HepG2 (cell line): ENCODE measurements around the gene FAM118B. TPM values are rescaled to one million over a fixed set of nuclear protein-coding genes. Genes with fewer than 3 reads are reported as not detected.
A peak's percentile ranks its signal among the peaks of the same experiment; 100 is the strongest.

Experiments used
- ARID4A ChIP-seq: sonication (generic); formaldehyde crosslinking; IDR thresholded peaks from 2 replicates; pipeline ENCODE4 v1.5.0; 2020; ENCODE audit warnings: mild to moderate bottlenecking, missing genetic modification reagents, borderline replicate concordance
- KDM2A ChIP-seq: sonication (generic); formaldehyde crosslinking; IDR thresholded peaks from 2 replicates; pipeline ENCODE4 v1.4.0; 2020; ENCODE audit warnings: low read depth, missing genetic modification reagents, borderline replicate concordance
- MEIS1 ChIP-seq: sonication (generic); formaldehyde crosslinking; IDR thresholded peaks from 2 replicates; pipeline ENCODE4 v1.9.0; 2021; ENCODE audit warnings: mild to moderate bottlenecking, missing genetic modification reagents, moderate library complexity, borderline replicate concordance
- PAXIP1 ChIP-seq: sonication (generic); formaldehyde crosslinking; conservative IDR thresholded peaks from 2 replicates; pipeline ENCODE4 v1.4.0; 2020; ENCODE audit warnings: mild to moderate bottlenecking, missing genetic modification reagents, moderate library complexity
- ZFY ChIP-seq: sonication (generic); formaldehyde crosslinking; IDR thresholded peaks from 2 replicates; pipeline ENCODE4 v1.4.0; 2020; ENCODE audit warnings: missing genetic modification reagents
- ZNF605 ChIP-seq: sonication (generic); formaldehyde crosslinking; IDR thresholded peaks from 2 replicates; pipeline ENCODE4 v1.8.0; 2022; ENCODE audit warnings: mild to moderate bottlenecking, missing genetic modification reagents
- polyA plus RNA-seq, 8 experiments: library from polyadenylated mRNA; depleted of rRNA in 3 of 8; stranded (reverse) in 7 of 8; unstranded in 1 of 8; fragments of >200 nt; fragmentation: Illumina TruSeq in 4 of 8; extraction: Trizol in 4 of 8; gene quantifications; 2 replicates each; pipeline versions ENCODE4 v1.2.1 to v1.2.3, GENCODE V29; 2011 to 2016; ENCODE audit warnings: low read depth in 4 of 8, missing spikeins in 1 of 8, mixed read lengths in 1 of 8; ENCODE audit not compliant: insufficient read depth in 1 of 8
- total RNA-seq, 5 experiments: library from RNA; depleted of rRNA; stranded (reverse); fragments of >200 nt; fragmentation: Illumina TruSeq; extraction: Trizol; gene quantifications; 2 replicates each; pipeline ENCODE4 v1.2.3, GENCODE V29; 2016; ENCODE audit warnings: low read depth in 1 of 5
- TF ChIP-seq, protein P1 (sequence below): sonication (generic); formaldehyde crosslinking; IDR thresholded peaks from 2 replicates; pipeline ENCODE4 v1.5.1; 2020; ENCODE audit warnings: mild to moderate bottlenecking, missing genetic modification reagents, borderline replicate concordance
- TF ChIP-seq, protein P2 (sequence below): sonication (generic); formaldehyde crosslinking; IDR thresholded peaks from 2 replicates; pipeline ENCODE4 v1.8.0; 2022; ENCODE audit warnings: mild to moderate bottlenecking, missing genetic modification reagents
- TF ChIP-seq, protein P3 (sequence below): IDR thresholded peaks from 2 replicates; pipeline ENCODE4 v1.6.1; 2012; ENCODE audit warnings: inconsistent platforms

Gene FAM118B
- total and polyA plus RNA-seq, 2 of the 13 experiments (the other 11 are each of a cell fraction or from before 2014, with no cell fraction given): 10.2 to 25.7 TPM

GRCh38 chr11:126189109-126189929, 22.3 kb upstream of the FAM118B start (continued):
- TF ChIP-seq, protein P1, sequence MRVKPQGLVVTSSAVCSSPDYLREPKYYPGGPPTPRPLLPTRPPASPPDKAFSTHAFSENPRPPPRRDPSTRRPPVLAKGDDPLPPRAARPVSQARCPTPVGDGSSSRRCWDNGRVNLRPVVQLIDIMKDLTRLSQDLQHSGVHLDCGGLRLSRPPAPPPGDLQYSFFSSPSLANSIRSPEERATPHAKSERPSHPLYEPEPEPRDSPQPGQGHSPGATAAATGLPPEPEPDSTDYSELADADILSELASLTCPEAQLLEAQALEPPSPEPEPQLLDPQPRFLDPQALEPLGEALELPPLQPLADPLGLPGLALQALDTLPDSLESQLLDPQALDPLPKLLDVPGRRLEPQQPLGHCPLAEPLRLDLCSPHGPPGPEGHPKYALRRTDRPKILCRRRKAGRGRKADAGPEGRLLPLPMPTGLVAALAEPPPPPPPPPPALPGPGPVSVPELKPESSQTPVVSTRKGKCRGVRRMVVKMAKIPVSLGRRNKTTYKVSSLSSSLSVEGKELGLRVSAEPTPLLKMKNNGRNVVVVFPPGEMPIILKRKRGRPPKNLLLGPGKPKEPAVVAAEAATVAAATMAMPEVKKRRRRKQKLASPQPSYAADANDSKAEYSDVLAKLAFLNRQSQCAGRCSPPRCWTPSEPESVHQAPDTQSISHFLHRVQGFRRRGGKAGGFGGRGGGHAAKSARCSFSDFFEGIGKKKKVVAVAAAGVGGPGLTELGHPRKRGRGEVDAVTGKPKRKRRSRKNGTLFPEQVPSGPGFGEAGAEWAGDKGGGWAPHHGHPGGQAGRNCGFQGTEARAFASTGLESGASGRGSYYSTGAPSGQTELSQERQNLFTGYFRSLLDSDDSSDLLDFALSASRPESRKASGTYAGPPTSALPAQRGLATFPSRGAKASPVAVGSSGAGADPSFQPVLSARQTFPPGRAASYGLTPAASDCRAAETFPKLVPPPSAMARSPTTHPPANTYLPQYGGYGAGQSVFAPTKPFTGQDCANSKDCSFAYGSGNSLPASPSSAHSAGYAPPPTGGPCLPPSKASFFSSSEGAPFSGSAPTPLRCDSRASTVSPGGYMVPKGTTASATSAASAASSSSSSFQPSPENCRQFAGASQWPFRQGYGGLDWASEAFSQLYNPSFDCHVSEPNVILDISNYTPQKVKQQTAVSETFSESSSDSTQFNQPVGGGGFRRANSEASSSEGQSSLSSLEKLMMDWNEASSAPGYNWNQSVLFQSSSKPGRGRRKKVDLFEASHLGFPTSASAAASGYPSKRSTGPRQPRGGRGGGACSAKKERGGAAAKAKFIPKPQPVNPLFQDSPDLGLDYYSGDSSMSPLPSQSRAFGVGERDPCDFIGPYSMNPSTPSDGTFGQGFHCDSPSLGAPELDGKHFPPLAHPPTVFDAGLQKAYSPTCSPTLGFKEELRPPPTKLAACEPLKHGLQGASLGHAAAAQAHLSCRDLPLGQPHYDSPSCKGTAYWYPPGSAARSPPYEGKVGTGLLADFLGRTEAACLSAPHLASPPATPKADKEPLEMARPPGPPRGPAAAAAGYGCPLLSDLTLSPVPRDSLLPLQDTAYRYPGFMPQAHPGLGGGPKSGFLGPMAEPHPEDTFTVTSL (CRISPR knock-in tag): peak; percentile 60; the same call in 1 of the 2 replicates
- peak; percentile 92 for TF ChIP-seq PAXIP1
- TF ChIP-seq, protein P2, sequence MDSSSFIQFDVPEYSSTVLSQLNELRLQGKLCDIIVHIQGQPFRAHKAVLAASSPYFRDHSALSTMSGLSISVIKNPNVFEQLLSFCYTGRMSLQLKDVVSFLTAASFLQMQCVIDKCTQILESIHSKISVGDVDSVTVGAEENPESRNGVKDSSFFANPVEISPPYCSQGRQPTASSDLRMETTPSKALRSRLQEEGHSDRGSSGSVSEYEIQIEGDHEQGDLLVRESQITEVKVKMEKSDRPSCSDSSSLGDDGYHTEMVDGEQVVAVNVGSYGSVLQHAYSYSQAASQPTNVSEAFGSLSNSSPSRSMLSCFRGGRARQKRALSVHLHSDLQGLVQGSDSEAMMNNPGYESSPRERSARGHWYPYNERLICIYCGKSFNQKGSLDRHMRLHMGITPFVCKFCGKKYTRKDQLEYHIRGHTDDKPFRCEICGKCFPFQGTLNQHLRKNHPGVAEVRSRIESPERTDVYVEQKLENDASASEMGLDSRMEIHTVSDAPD (CRISPR knock-in tag): peak; percentile 59; the same call in 1 of the 2 replicates
- TF ChIP-seq, protein P3, sequence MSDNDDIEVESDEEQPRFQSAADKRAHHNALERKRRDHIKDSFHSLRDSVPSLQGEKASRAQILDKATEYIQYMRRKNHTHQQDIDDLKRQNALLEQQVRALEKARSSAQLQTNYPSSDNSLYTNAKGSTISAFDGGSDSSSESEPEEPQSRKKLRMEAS: peak; percentile 80
- TF ChIP-seq KDM2A (CRISPR knock-in tag): 0 out of 2 replicates have a peak, but pooled peaks have one; percentile 47
- TF ChIP-seq ARID4A (CRISPR knock-in tag): peak; percentile 84
- TF ChIP-seq MEIS1 (CRISPR knock-in tag): peak; percentile 97; the same call in 1 of the 2 replicates
- TF ChIP-seq ZNF605: peak; percentile 76; the same call in 1 of the 2 replicates
- peak; percentile 92 for TF ChIP-seq ZFY (CRISPR knock-in tag)
